Measurements from ENCODE around the gene CCDC177.

CCDC177 gene

GRCh38 chr14:69612014-69612782 is 37.5 kb upstream of the CCDC177 start:
- no peak for TF ChIP-seq CTCF (conservative IDR thresholded peaks at IDR 0.05; ENCODE audit: low read depth)
- ChIA-PET CTCF (interaction anchor here (0.5 to 0.8 kb wide), 3 partner anchors 28 to 549 kb away, joined by 3 to 5 read pairs (median 4); no protein-coding TSS in a partner anchor), POLR2A (ENCODE audit: low non-redundant PET) (no interaction called here)
- H3K27ac ChIP-seq = peak overlapping the region; percentile 92
- DNase-seq (ENCODE audit: low spot score) = peak; percentile 13

GRCh38 chr14:69611172-69612013 is 36.7 kb upstream of the CCDC177 start, which contains the start of gene SUSD6:
Gene SUSD6 (plus strand): TSS chr14:69611596. CDS start chr14:69658593, 46,997 bp downstream.
- POLR2A ChIA-PET (ENCODE audit: low non-redundant PET) = interaction anchor here (0.6 kb wide), 1 partner anchor 1176 kb away, joined by 7 read pairs; no protein-coding TSS in a partner anchor

GRCh38 chr14:69610874-69611171 is 36.2 kb upstream of the CCDC177 start:
- DNase-seq (ENCODE audit: low spot score) = peak; percentile 10
- CTCF ChIA-PET = no interaction called here
- no peak for TF ChIP-seq CTCF (conservative IDR thresholded peaks at IDR 0.05; ENCODE audit: low read depth)
- POLR2A ChIA-PET (ENCODE audit: low non-redundant PET) = interaction anchor here (0.6 kb wide), 1 partner anchor 1177 kb away, joined by 7 read pairs; no protein-coding TSS in a partner anchor
- peak overlapping the region; percentile 92 for H3K27ac ChIP-seq

More at GRCh38 chr14:69611172-69612013, 36.7 kb upstream of the CCDC177 start, which contains the start of gene SUSD6:
- TF ChIP-seq CTCF (conservative IDR thresholded peaks at IDR 0.05; ENCODE audit: low read depth) = no peak
- H3K27ac ChIP-seq = peak within 1 kb of the TSS; percentile 92
- peak; percentile 91 for DNase-seq (ENCODE audit: low spot score)
- CTCF ChIA-PET = interaction anchor here (0.5 to 0.8 kb wide), 2 partner anchors 27 to 117 kb away, joined by 3 to 5 read pairs; no protein-coding TSS in a partner anchor

GRCh38 chr14:69610020-69610873 is 35.6 kb upstream of the CCDC177 start:
- DNase-seq (ENCODE audit: low spot score) = no peak
- TF ChIP-seq CTCF (conservative IDR thresholded peaks at IDR 0.05; ENCODE audit: low read depth) = no peak
- ChIA-PET CTCF (no interaction called here), POLR2A (ENCODE audit: low non-redundant PET) (interaction anchor here (0.6 kb wide), 1 partner anchor 1177 kb away, joined by 7 read pairs; no protein-coding TSS in a partner anchor)
- H3K27ac ChIP-seq = peak overlapping the region; percentile 92

- TF ChIP-seq CTCF (conservative IDR thresholded peaks at IDR 0.05; ENCODE audit: low read depth) = no peak
- no peak for DNase-seq (ENCODE audit: low spot score)
- ChIA-PET POLR2A (ENCODE audit: low non-redundant PET) (no interaction called here), CTCF (interaction anchor here (0.7 to 1.0 kb wide), 2 partner anchors 22 to 23 kb away, joined by 3 to 4 read pairs; no protein-coding TSS in a partner anchor)
- no peak overlapping the region for H3K27ac ChIP-seq
Measured at GRCh38 chr14:69606258-69607184, 31.9 kb upstream of the CCDC177 start.
